Astrocyte (in vitro differentiated cells and primary cell): ENCODE data around the gene ZFHX3. TPM values are rescaled to one million over a fixed set of nuclear protein-coding genes. Genes with fewer than 3 reads are reported as not detected.

Source experiments
- DNase-seq: peaks from one replicate; pipeline ENCODE4 v3.0.0-alpha.2; 2010; ENCODE audit warnings: low read depth
- FAIRE-seq: peaks from 2 replicates; lab custom pipeline; 2011; peaks lifted over from hg19 to GRCh38; lab: Jason Lieb, UNC
- H2AFZ ChIP-seq: 2 replicates; pipeline ENCODE4 v1.6.0; 2012; ENCODE audit warnings: low read depth, low read length, inconsistent platforms
- H3K27ac ChIP-seq: 2 replicates; pipeline ENCODE4 v1.5.1; 2011; ENCODE audit warnings: low read depth, low read length, inconsistent platforms
- H3K27me3 ChIP-seq: 2 replicates; pipeline ENCODE4 v1.6.0; 2011; ENCODE audit warnings: low read length, inconsistent platforms; ENCODE audit not compliant: insufficient read depth
- H3K36me3 ChIP-seq: 2 replicates; pipeline ENCODE4 v1.5.1; 2011; ENCODE audit warnings: low read length, inconsistent platforms; ENCODE audit not compliant: insufficient read depth
- H3K4me1 ChIP-seq: 2 replicates; pipeline ENCODE4 v1.5.1; 2011; ENCODE audit warnings: low read length, inconsistent platforms; ENCODE audit not compliant: insufficient read depth
- H3K4me2 ChIP-seq: 2 replicates; pipeline ENCODE4 v1.6.0; 2012; ENCODE audit warnings: low read length, inconsistent platforms
- H3K4me3 ChIP-seq: 2 replicates; pipeline ENCODE4 v1.5.1; 2011; ENCODE audit warnings: low read depth, mild to moderate bottlenecking, low read length, inconsistent platforms; ENCODE audit not compliant: insufficient read depth
- H3K79me2 ChIP-seq: 2 replicates; pipeline ENCODE4 v1.6.0; 2012; ENCODE audit warnings: mild to moderate bottlenecking, low read length, inconsistent platforms; ENCODE audit not compliant: insufficient read depth
- H3K9ac ChIP-seq: 2 replicates; pipeline ENCODE4 v1.6.0; 2012; ENCODE audit warnings: mild to moderate bottlenecking, low read length, inconsistent platforms
- H3K9me3 ChIP-seq: 2 replicates; pipeline ENCODE4 v1.5.1; 2012; ENCODE audit warnings: low read depth, mild to moderate bottlenecking, low read length, inconsistent platforms; ENCODE audit not compliant: insufficient read depth
- H4K20me1 ChIP-seq: 2 replicates; pipeline ENCODE4 v1.6.0; 2012; ENCODE audit warnings: low read length, inconsistent platforms; ENCODE audit not compliant: insufficient read depth
- H3K27ac Mint-ChIP-seq: one replicate; pipeline ENCODE4 v1.8.0; 2021; ENCODE audit warnings: mild to moderate bottlenecking, mixed read lengths; ENCODE audit not compliant: unreplicated experiment
- H3K27me3 Mint-ChIP-seq: one replicate; pipeline ENCODE4 v1.8.0; 2021; ENCODE audit warnings: low read depth, mixed read lengths; ENCODE audit not compliant: unreplicated experiment
- H3K36me3 Mint-ChIP-seq: one replicate; pipeline ENCODE4 v1.8.0; 2021; ENCODE audit warnings: low read depth, mixed read lengths; ENCODE audit not compliant: unreplicated experiment
- H3K4me1 Mint-ChIP-seq: one replicate; pipeline ENCODE4 v1.8.0; 2021; ENCODE audit warnings: low read depth, mixed read lengths; ENCODE audit not compliant: unreplicated experiment
- H3K4me3 Mint-ChIP-seq: one replicate; pipeline ENCODE4 v1.8.0; 2021; ENCODE audit warnings: mild to moderate bottlenecking, moderate library complexity, mixed read lengths; ENCODE audit not compliant: unreplicated experiment
- H3K9me3 Mint-ChIP-seq: one replicate; pipeline ENCODE4 v1.8.0; 2021; ENCODE audit warnings: mild to moderate bottlenecking, mixed read lengths; ENCODE audit not compliant: unreplicated experiment
- EZH2 ChIP-seq: IDR thresholded peaks from 2 replicates; pipeline ENCODE4 v1.6.1; 2012; ENCODE audit warnings: mild to moderate bottlenecking, low read length, inconsistent platforms; ENCODE audit not compliant: insufficient read depth
- total RNA-seq: library from RNA; stranded (reverse); gene quantifications from 2 replicates; pipeline ENCODE4 v1.2.1, GENCODE V29; 2021
- TF ChIP-seq, protein P1 (sequence below): IDR thresholded peaks from 2 replicates; pipeline ENCODE4 v1.5.1; 2011; ENCODE audit warnings: low read depth, mild to moderate bottlenecking, inconsistent platforms, low read length, moderate library complexity; ENCODE audit not compliant: insufficient read depth

The ZFHX3 gene
- total RNA-seq, 1 donor from 2014 or later: 19.7 TPM

DNA sequence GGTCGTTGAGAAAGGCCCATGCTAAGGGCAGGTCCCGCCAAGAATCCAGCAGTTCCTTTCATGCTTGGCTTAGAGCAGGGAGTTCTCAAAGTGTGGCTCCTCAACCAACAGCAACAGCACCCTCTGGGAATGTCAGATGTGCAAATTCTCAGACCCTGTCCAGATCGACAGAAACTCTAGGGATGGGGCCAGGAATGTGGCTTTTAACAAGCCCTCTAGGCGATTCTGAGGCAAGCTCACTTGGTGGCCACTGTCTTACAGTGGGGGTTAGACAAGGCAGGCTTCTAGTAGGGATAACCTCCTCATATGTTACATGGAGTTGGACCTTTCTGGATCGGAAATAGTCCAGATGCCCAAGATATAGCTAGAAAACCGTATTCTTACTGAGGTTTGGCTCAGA, 144.8 kb downstream of the ZFHX3 start:
- no peaks in the 10 kb centered on the region for H3K36me3 ChIP-seq
- H3K4me1 ChIP-seq: peaks cover 10% of the 10 kb centered on the region
- peaks cover 47% of the 10 kb centered on the region for H4K20me1 ChIP-seq
- no peaks in the 10 kb centered on the region for H3K9me3 Mint-ChIP-seq
- no peak overlapping the region for H3K9ac ChIP-seq
- no peak for FAIRE-seq
- H3K4me2 ChIP-seq: no peak overlapping the region
- no peak overlapping the region for H3K27ac Mint-ChIP-seq
- no peak overlapping the region for H3K4me3 Mint-ChIP-seq
- no peak overlapping the region for H2AFZ ChIP-seq
- H3K79me2 ChIP-seq: peaks cover 24% of the 10 kb centered on the region
- no peak for TF ChIP-seq EZH2
- TF ChIP-seq, protein P1, sequence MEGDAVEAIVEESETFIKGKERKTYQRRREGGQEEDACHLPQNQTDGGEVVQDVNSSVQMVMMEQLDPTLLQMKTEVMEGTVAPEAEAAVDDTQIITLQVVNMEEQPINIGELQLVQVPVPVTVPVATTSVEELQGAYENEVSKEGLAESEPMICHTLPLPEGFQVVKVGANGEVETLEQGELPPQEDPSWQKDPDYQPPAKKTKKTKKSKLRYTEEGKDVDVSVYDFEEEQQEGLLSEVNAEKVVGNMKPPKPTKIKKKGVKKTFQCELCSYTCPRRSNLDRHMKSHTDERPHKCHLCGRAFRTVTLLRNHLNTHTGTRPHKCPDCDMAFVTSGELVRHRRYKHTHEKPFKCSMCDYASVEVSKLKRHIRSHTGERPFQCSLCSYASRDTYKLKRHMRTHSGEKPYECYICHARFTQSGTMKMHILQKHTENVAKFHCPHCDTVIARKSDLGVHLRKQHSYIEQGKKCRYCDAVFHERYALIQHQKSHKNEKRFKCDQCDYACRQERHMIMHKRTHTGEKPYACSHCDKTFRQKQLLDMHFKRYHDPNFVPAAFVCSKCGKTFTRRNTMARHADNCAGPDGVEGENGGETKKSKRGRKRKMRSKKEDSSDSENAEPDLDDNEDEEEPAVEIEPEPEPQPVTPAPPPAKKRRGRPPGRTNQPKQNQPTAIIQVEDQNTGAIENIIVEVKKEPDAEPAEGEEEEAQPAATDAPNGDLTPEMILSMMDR: no peak
- no peaks in the 10 kb centered on the region for H3K9me3 ChIP-seq
- no peaks in the 10 kb centered on the region for H3K27me3 ChIP-seq
- H3K4me3 ChIP-seq: no peak overlapping the region
- no peak overlapping the region for H3K27ac ChIP-seq
- peaks cover 12% of the 10 kb centered on the region for H3K4me1 Mint-ChIP-seq
- peaks cover 21% of the 10 kb centered on the region for H3K36me3 Mint-ChIP-seq
- DNase-seq: no peak
- peaks cover 6% of the 10 kb centered on the region for H3K27me3 Mint-ChIP-seq

DNA sequence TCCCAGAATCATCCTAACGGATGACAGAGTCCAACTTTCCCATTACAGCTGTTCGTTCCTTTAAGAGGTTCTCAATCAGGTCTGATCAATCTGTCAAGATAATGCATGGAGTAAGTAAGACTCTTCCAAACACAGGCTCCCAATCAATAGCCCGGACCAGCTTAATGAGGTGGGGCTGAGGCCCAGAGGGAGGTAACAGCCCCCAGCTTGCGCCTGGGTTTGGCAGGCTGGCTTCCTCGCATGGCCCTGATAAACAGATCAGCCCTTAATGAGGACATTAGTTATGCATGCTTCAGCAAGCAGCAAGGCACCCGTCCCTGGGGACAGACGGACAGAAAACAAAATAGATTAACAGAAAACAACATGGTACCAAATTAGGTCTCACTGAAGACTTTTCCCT, 145.7 kb downstream of the ZFHX3 start:
- no peak overlapping the region for H3K27ac ChIP-seq
- no peaks in the 10 kb centered on the region for H3K27me3 ChIP-seq
- no peak overlapping the region for H3K4me2 ChIP-seq
- no peaks in the 10 kb centered on the region for H3K9me3 ChIP-seq
- H3K9me3 Mint-ChIP-seq: no peaks in the 10 kb centered on the region
- no peak overlapping the region for H2AFZ ChIP-seq
- FAIRE-seq (no peak), DNase-seq (no peak)
- no peaks in the 10 kb centered on the region for H3K36me3 ChIP-seq
- H3K4me1 Mint-ChIP-seq: peaks cover 14% of the 10 kb centered on the region
- peaks cover 10% of the 10 kb centered on the region for H3K4me1 ChIP-seq
- H3K36me3 Mint-ChIP-seq: peaks cover 18% of the 10 kb centered on the region
- H3K27me3 Mint-ChIP-seq: peaks cover 4% of the 10 kb centered on the region
- no peak overlapping the region for H3K27ac Mint-ChIP-seq
- no peak overlapping the region for H3K9ac ChIP-seq
- no peak for TF ChIP-seq EZH2
- TF ChIP-seq, protein P1: no peak
- H3K4me3 ChIP-seq: no peak overlapping the region
- H4K20me1 ChIP-seq: peaks cover 47% of the 10 kb centered on the region
- H3K79me2 ChIP-seq: peaks cover 23% of the 10 kb centered on the region
- no peak overlapping the region for H3K4me3 Mint-ChIP-seq

- no peak overlapping the region for H3K27ac ChIP-seq
- no peak for FAIRE-seq
These were observed 146.8 kb downstream of the ZFHX3 start for GRCh38 chr16:72901000-72901627.

More at GRCh38 chr16:72901000-72901627, 146.8 kb downstream of the ZFHX3 start:
- Histone ChIP-seq H3K9ac (no peak overlapping the region), H4K20me1 (peaks cover 52% of the 10 kb centered on the region), H3K4me2 (no peak overlapping the region), H3K27me3 (no peaks in the 10 kb centered on the region), H3K4me1 (peaks cover 9% of the 10 kb centered on the region), H3K36me3 (no peaks in the 10 kb centered on the region), H3K79me2 (peaks cover 33% of the 10 kb centered on the region), H3K9me3 (no peaks in the 10 kb centered on the region), H2AFZ (no peak overlapping the region), H3K4me3 (no peak overlapping the region)
- Mint-ChIP-seq H3K9me3 (no peaks in the 10 kb centered on the region), H3K4me1 (peaks cover 13% of the 10 kb centered on the region), H3K4me3 (no peak overlapping the region), H3K27ac (no peak overlapping the region), H3K36me3 (peaks cover 18% of the 10 kb centered on the region), H3K27me3 (peaks cover 4% of the 10 kb centered on the region)
- TF ChIP-seq EZH2: no peak
- TF ChIP-seq, protein P1: no peak
- no peak for DNase-seq
